IPS-NIHi7 (cell line): ENCODE data around the gene OLFM2.
A peak's percentile ranks its signal among the peaks of the same experiment; 100 is the strongest.
"Not testable (repeated sequence)": the region's sequence is repeated elsewhere in the genome, so short reads cannot be mapped to it uniquely, and the experiment has no call there.

Source experiments
- DNase-seq: peaks from one replicate; pipeline ENCODE4 v3.0.0; 2012; ENCODE audit warnings: mixed read lengths; ENCODE audit errors: extremely low spot score

The OLFM2 gene

DNA sequence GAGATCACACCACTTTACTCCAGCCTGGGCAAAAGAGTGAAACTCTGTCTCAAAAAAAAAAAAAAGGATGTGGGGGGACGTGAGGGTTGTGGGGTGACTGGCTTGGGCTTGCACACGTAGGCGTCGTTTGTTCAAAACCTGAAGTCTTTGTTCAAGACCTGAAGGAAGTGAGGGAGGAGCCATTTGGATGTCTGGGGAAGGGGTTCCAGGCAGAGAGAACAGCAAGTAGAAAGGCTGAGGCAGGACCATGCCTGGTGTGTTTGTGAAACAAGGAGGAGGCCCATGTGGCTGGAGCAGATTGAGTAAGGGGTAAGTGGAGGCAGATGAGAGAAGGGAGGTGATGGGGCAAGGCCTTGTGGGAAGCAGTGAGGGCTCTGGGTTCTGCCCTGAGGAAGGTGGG lies 73.4 kb downstream of the OLFM2 start:
- no peak for DNase-seq

DNA sequence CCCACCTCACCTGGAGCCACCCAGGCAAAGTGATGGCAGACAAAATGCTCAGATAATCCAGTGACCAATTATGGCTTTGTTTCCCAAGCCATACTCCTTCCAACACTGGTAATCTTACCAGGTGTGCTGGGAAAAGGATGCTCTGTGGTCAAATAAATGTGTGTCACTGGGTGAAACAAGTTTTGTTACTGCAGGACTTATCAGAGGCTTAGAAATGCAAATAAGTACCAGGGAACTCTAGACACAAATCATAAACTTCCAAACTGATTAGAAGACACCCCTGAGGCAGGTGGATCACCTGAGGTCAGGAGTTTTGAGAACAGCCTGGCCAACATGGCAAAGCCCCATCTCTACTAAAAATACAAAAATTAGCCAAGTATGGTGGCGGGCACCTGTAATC lies 74.8 kb downstream of the OLFM2 start:
- no peak for DNase-seq

GRCh38 chr19:9860407-9860806 lies 75.9 kb downstream of the OLFM2 start:
- DNase-seq: no peak

- no peak for DNase-seq
These were observed 77.5 kb downstream of the OLFM2 start for GRCh38 chr19:9858766-9859165.

GRCh38 chr19:9857920-9858746 lies 78.2 kb downstream of the OLFM2 start:
- DNase-seq: no peak

GRCh38 chr19:9857076-9857721 lies 79.1 kb downstream of the OLFM2 start:
- no peak for DNase-seq

GRCh38 chr19:9856609-9857008 lies 79.7 kb downstream of the OLFM2 start:
- DNase-seq: no peak

GRCh38 chr19:9854282-9854846 lies 82.0 kb downstream of the OLFM2 start:
- DNase-seq: peak; percentile 5

- DNase-seq: no peak
These were observed 85.9 kb downstream of the OLFM2 start for GRCh38 chr19:9850235-9850959.

DNA sequence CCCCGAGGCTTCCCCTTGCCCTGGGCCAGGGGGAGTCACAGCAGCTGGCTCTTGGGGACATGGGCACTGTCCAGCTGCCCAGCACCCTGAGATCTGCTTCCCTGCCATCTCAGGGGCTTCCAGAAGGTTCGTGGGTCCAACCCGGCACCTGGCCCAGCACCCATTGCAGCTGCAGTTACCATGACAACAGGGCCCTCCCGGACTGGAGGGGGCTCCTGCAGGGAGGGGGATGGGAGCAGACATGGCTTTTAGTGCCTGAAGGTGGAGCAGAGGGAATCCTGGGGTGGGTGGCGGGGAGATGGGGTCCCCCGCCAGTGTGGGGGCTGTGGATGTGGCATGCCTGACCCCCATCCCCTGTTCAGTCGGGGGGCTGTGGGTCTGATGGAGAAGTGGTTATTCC lies 86.5 kb downstream of the OLFM2 start:
- peak; percentile 18 for DNase-seq

GRCh38 chr19:9848762-9849161 lies 87.6 kb downstream of the OLFM2 start:
- peak; percentile 7 for DNase-seq

GRCh38 chr19:9848060-9848459 lies 88.3 kb downstream of the OLFM2 start:
- DNase-seq: peak; percentile 82

- DNase-seq: peak; percentile 78
These were observed 89.1 kb downstream of the OLFM2 start for GRCh38 chr19:9847087-9847671.

GRCh38 chr19:9843626-9844273 lies 92.6 kb downstream of the OLFM2 start:
- not testable (repeated sequence) for DNase-seq

GRCh38 chr19:9842834-9843625 lies 93.3 kb downstream of the OLFM2 start:
- no peak for DNase-seq

- no peak for DNase-seq
These were observed 96.9 kb downstream of the OLFM2 start for GRCh38 chr19:9839415-9839814.

DNA sequence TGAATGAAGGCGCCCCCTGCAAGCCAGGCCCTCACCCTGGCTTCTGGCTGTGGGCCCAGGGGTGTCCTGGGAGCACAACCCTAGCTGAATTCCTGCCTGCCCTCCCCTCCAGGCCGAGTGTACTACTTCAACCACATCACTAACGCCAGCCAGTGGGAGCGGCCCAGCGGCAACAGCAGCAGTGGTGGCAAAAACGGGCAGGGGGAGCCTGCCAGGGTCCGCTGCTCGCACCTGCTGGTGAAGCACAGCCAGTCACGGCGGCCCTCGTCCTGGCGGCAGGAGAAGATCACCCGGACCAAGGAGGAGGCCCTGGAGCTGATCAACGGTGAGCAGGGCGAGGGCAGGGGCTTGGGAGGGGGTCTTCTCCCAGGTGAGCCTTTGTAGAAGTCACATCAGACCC lies 98.0 kb downstream of the OLFM2 start:
- DNase-seq: no peak

GRCh38 chr19:9836021-9836420 lies 100.3 kb downstream of the OLFM2 start:
- no peak for DNase-seq

- no peak for DNase-seq
These were observed 100.8 kb downstream of the OLFM2 start for GRCh38 chr19:9835507-9835949.

GRCh38 chr19:9834726-9835506 lies 101.4 kb downstream of the OLFM2 start, which contains the start of gene PIN1:
Gene PIN1, plus strand, starts transcription at chr19:9835318. Its CDS starts 27 bp downstream, at chr19:9835345.
- DNase-seq: peak; percentile 99
